HG02763 (cell line): Measurements from ENCODE around the gene IGSF1.
"Not testable (repeated sequence)": the region's sequence is repeated elsewhere in the genome, so short reads cannot be mapped to it uniquely, and the experiment has no call there.

Source experiments
- ATAC-seq: cut with Tn5 transposase; IDR thresholded peaks from one replicate; pipeline ENCODE4 v1.9.1; 2021; ENCODE audit warnings: mild to moderate bottlenecking, moderate library complexity; ENCODE audit not compliant: unreplicated experiment

The IGSF1 gene

GRCh38 chrX:131273011-131273410, 16.1 kb downstream of the IGSF1 start:
- no peak for ATAC-seq

- ATAC-seq = no peak
Observed at GRCh38 chrX:131271826-131272225, 17.3 kb downstream of the IGSF1 start.

GRCh38 chrX:131271274-131271673, 17.8 kb downstream of the IGSF1 start:
- no peak for ATAC-seq

GRCh38 chrX:131270080-131270479, 19.0 kb downstream of the IGSF1 start:
- no peak for ATAC-seq

GRCh38 chrX:131264665-131265064, 24.4 kb downstream of the IGSF1 start:
- no peak for ATAC-seq

GRCh38 chrX:131264053-131264452, 25.1 kb downstream of the IGSF1 start:
- no peak for ATAC-seq

- ATAC-seq = no peak
Observed at GRCh38 chrX:131262738-131263679, 26.1 kb downstream of the IGSF1 start.

- no peak for ATAC-seq
Observed at GRCh38 chrX:131262200-131262599, 26.9 kb downstream of the IGSF1 start.

- ATAC-seq = no peak
Observed at GRCh38 chrX:131257367-131257766, 31.7 kb downstream of the IGSF1 start.

- ATAC-seq = not testable (repeated sequence)
Observed at GRCh38 chrX:131250984-131251738, 37.9 kb downstream of the IGSF1 start.

- ATAC-seq = no peak
Observed at GRCh38 chrX:131239057-131239456, 50.0 kb downstream of the IGSF1 start.

GRCh38 chrX:131237363-131237762, 51.7 kb downstream of the IGSF1 start:
- ATAC-seq = no peak

GRCh38 chrX:131235768-131236545, 53.1 kb downstream of the IGSF1 start:
- no peak for ATAC-seq

- ATAC-seq = no peak
Observed at GRCh38 chrX:131227608-131228007, 61.5 kb downstream of the IGSF1 start.

GRCh38 chrX:131226591-131226990, 62.5 kb downstream of the IGSF1 start:
- ATAC-seq = no peak

- ATAC-seq = no peak
Observed at GRCh38 chrX:131225078-131225477, 64.0 kb downstream of the IGSF1 start.
